GM12865 (cell line): ENCODE data around the gene C1orf52.

Experiments
- DNase-seq: peaks from one replicate; pipeline ENCODE4 v3.0.0; 2010; ENCODE audit warnings: low read depth
- H3K4me3 ChIP-seq: 2 replicates; pipeline ENCODE4 v1.5.1; 2011; ENCODE audit warnings: mild to moderate bottlenecking, low read depth, low read length, control low read depth
- CTCF ChIP-seq: IDR thresholded peaks from 2 replicates; pipeline ENCODE4 v1.5.1; 2011; ENCODE audit warnings: low read length, control low read depth, low read depth, inconsistent platforms; ENCODE audit not compliant: insufficient read depth; ENCODE audit errors: missing control alignments

Gene C1orf52

GRCh38 chr1:85297855-85298629, 38.6 kb upstream of the C1orf52 start:
- DNase-seq, result peak; percentile 79
- TF ChIP-seq CTCF, result no peak
- no peak overlapping the region for H3K4me3 ChIP-seq

- no peak for TF ChIP-seq CTCF
- no peak for DNase-seq
- no peak overlapping the region for H3K4me3 ChIP-seq
Observed at GRCh38 chr1:85297538-85297854, 38.0 kb upstream of the C1orf52 start.

- no peak overlapping the region for H3K4me3 ChIP-seq
- no peak for DNase-seq
- TF ChIP-seq CTCF, result no peak
Observed at GRCh38 chr1:85296980-85297379, 37.5 kb upstream of the C1orf52 start.

GRCh38 chr1:85295654-85296053, 36.2 kb upstream of the C1orf52 start:
- no peak for TF ChIP-seq CTCF
- DNase-seq, result no peak
- H3K4me3 ChIP-seq, result no peak overlapping the region

- no peak for TF ChIP-seq CTCF
- no peak overlapping the region for H3K4me3 ChIP-seq
- no peak for DNase-seq
Observed at GRCh38 chr1:85295006-85295431, 35.6 kb upstream of the C1orf52 start.

GRCh38 chr1:85290826-85291225, 31.4 kb upstream of the C1orf52 start:
- no peak for DNase-seq
- no peak overlapping the region for H3K4me3 ChIP-seq
- TF ChIP-seq CTCF, result no peak

- TF ChIP-seq CTCF, result no peak
- DNase-seq, result peak; percentile 61
Observed at GRCh38 chr1:85289848-85290335, 30.4 kb upstream of the C1orf52 start.

More at GRCh38 chr1:85289848-85290335, 30.4 kb upstream of the C1orf52 start:
- H3K4me3 ChIP-seq, result no peak overlapping the region
